ACC112 (cell line): ENCODE data around the gene TSN.
A peak's percentile ranks its signal among the peaks of the same experiment; 100 is the strongest.

Experiments
- H2AFZ ChIP-seq: fragments of 200-600 bp; sonication (generic); one replicate; pipeline ENCODE4 v1.6.0; 2017; ENCODE audit warnings: antibody characterized with exemption, low read length; ENCODE audit not compliant: unreplicated experiment
- H3K27ac ChIP-seq: fragments of 200-600 bp; sonication (generic); 2 replicates; pipeline ENCODE4 v1.5.1; 2014; ENCODE audit warnings: low read depth, mild to moderate bottlenecking, antibody characterized with exemption, low read length, moderate library complexity
- H3K27me3 ChIP-seq: fragments of 200-600 bp; sonication (generic); 2 replicates; pipeline ENCODE4 v1.6.1; 2014; ENCODE audit warnings: mild to moderate bottlenecking, antibody characterized with exemption, low read length, moderate library complexity, mixed read lengths; ENCODE audit not compliant: insufficient read depth
- H3K36me3 ChIP-seq: fragments of 200-600 bp; sonication (generic); 2 replicates; pipeline ENCODE4 v1.6.1; 2016; ENCODE audit warnings: mild to moderate bottlenecking, antibody characterized with exemption, low read length, moderate library complexity, mixed read lengths; ENCODE audit not compliant: insufficient read depth
- H3K4me1 ChIP-seq: fragments of 200-600 bp; sonication (generic); one replicate; pipeline ENCODE4 v1.6.1; 2016; ENCODE audit warnings: low read length, mixed read lengths; ENCODE audit not compliant: insufficient read depth, unreplicated experiment, control insufficient read depth
- H3K4me3 ChIP-seq: fragments of 200-600 bp; sonication (generic); 2 replicates; pipeline ENCODE4 v1.5.1; 2014; ENCODE audit warnings: mild to moderate bottlenecking, low read depth, low read length
- H3K79me2 ChIP-seq: fragments of 200-600 bp; sonication (generic); one replicate; pipeline ENCODE4 v1.6.0; 2016; ENCODE audit warnings: low read length; ENCODE audit not compliant: control insufficient read depth, unreplicated experiment, insufficient read depth

Gene TSN

GRCh38 chr2:121777699-121778058, 22.2 kb downstream of the TSN start:
- H3K4me1 ChIP-seq = peaks cover 23% of the 10 kb centered on the region
- H3K27ac ChIP-seq = no peak overlapping the region
- no peaks in the 10 kb centered on the region for H3K36me3 ChIP-seq
- H3K79me2 ChIP-seq = no peaks in the 10 kb centered on the region
- no peak overlapping the region for H3K4me3 ChIP-seq
- H3K27me3 ChIP-seq = peaks cover 8% of the 10 kb centered on the region
- H2AFZ ChIP-seq = no peak overlapping the region

DNA sequence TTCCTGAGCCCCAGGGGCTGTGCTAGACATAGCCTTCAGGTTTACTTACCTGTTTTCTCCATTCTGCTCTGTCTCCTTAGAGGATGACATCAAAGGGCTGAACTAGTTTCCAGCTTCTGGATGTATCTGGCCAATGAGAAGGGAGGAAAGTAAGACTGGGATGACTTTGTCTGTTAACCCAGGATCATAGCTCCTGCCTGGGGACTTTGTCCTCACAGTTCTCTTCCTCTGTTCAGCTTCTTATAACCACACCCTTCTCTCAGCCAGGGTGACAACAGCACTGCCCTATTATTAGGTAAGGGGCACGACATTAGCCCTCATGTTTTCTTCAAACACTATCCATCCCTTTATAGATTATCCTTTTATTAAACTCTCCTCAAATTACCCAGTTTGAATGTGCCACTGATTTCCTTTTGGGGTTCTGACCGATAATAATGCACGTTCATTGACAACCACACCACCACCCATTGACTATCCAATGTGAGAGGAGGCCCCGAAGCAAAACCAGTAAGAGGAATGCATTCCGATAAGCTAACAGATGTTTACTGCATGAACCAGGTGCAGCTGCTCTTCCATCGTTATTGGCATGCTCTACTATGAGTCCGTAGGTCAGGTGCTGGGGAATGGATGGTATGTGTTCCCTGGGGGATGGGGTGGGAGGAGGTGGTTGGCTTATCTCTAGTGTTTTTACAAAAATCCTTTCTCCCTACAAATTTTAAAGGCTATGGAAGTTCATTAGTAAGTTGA, 23.5 kb downstream of the TSN start:
- H3K27ac ChIP-seq = no peak overlapping the region

GRCh38 chr2:121783180-121783579, 27.7 kb downstream of the TSN start:
- no peaks in the 10 kb centered on the region for H3K36me3 ChIP-seq
- no peak overlapping the region for H2AFZ ChIP-seq
- no peaks in the 10 kb centered on the region for H3K79me2 ChIP-seq
- H3K4me1 ChIP-seq = peaks cover 1% of the 10 kb centered on the region
- H3K27ac ChIP-seq = no peak overlapping the region
- peaks cover 43% of the 10 kb centered on the region for H3K27me3 ChIP-seq
- no peak overlapping the region for H3K4me3 ChIP-seq

More for the DNA sequence above, 23.5 kb downstream of the TSN start:
- Histone ChIP-seq H3K27me3 (peaks cover 20% of the 10 kb centered on the region), H2AFZ (no peak overlapping the region), H3K36me3 (no peaks in the 10 kb centered on the region), H3K4me3 (no peak overlapping the region), H3K4me1 (peaks cover 23% of the 10 kb centered on the region), H3K79me2 (no peaks in the 10 kb centered on the region)

DNA sequence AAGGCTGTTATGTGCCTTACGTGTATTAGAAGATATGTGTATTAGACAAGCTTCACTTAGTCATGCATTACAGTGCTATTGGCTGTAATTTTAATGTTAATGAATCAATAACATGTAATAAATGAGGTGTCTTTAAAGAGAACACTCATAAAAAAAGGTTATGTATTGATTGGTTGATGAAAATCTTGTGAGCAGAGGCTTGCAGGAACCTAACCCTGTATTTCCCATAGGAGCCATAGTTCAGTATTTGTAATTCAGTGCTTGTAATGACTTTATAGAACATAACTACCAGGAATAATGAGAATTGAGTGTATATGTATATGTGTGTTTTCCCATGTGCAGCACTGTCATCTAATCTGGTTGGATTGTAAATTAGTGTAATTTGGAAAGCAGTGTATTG, 33.2 kb downstream of the TSN start:
- H3K27ac ChIP-seq = no peak overlapping the region
- no peak overlapping the region for H3K4me3 ChIP-seq
- no peak overlapping the region for H2AFZ ChIP-seq
- H3K36me3 ChIP-seq = no peaks in the 10 kb centered on the region
- no peaks in the 10 kb centered on the region for H3K79me2 ChIP-seq
- peaks cover 25% of the 10 kb centered on the region for H3K27me3 ChIP-seq
- peaks cover 13% of the 10 kb centered on the region for H3K4me1 ChIP-seq

DNA sequence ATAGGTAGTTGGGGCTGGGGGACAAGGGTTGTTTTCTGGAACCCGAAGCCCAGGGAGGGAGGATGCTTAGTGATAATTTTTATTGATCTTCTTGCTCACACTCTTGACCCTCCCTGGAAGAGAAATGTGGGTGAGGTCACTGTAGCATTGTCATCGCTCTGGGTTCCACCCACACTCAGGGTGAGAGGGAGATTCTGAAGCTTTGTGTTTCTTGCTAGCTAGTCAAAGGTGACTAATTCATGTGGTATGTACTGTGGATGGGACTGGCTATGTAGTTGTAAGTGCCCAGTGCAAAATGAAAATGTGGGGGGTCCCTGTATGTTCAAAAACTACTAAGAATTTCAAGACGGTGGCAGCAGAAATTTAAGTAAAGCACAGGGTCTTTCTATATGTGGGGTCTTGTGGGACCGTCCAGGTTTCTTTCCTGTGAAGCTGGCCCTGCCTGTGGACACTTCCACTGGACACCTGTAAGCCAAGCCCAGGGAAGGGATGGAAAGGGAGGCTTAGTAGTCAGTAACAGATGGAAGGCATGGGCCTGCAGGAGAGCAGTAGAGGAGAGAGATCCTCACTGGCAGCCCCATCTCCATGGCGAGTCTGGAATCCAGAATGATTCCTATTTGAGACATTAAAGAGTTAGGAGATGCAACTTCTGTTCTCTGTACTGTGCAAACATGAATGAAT, 35.0 kb downstream of the TSN start:
- no peaks in the 10 kb centered on the region for H3K79me2 ChIP-seq
- H3K4me1 ChIP-seq = peaks cover 13% of the 10 kb centered on the region
- peaks cover 15% of the 10 kb centered on the region for H3K27me3 ChIP-seq
- no peaks in the 10 kb centered on the region for H3K36me3 ChIP-seq
- peak overlapping the region; percentile 1 for H2AFZ ChIP-seq
- H3K27ac ChIP-seq = no peak overlapping the region
- no peak overlapping the region; the same call in 1 of the 2 replicates for H3K4me3 ChIP-seq

DNA sequence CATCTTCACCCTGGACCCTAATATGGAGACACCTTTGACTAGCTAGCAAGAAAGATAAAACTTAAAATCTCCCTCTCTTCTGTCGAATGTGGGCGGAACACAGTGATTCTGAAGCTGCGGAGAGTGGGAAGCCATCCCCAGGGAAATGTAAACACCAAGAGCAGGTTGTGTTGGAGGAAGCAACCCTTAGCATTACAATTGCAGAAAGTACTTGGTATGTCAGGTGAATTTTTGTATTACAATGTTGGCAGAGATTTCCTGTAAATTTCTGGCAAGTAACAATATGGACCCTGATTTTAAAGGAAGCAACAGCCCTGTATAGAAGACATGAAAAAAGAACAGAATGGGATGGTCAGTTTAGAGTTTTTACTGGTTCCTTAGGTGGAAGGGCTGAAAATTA, 35.8 kb downstream of the TSN start:
- Histone ChIP-seq H3K79me2 (no peaks in the 10 kb centered on the region), H2AFZ (no peak overlapping the region), H3K27ac (no peak overlapping the region), H3K36me3 (no peaks in the 10 kb centered on the region), H3K4me3 (no peak overlapping the region), H3K27me3 (peaks cover 10% of the 10 kb centered on the region; the same call in 1 of the 2 replicates), H3K4me1 (peaks cover 13% of the 10 kb centered on the region)

DNA sequence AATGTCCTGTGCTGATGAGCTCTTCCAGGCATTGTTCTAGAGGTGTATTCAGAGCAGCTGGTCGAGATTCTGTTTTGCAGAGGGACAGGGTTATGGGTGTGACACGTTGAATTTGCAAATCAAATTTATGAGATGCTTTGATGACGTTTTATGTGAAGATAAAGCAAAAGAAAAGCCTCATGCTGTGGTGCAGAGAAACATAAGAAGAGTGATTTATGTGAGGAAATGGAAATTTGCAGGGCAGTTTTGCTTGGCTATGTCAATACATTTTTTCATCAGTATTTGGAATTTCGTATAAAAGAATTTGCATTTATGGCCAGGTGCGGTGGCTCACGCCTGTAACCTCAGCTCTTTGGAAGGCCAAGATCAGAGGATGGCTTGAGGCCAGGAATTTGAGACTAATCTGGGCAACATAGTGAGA, 36.4 kb downstream of the TSN start:
- Histone ChIP-seq H2AFZ (no peak overlapping the region), H3K4me3 (no peak overlapping the region), H3K4me1 (peaks cover 13% of the 10 kb centered on the region), H3K27ac (no peak overlapping the region), H3K36me3 (no peaks in the 10 kb centered on the region), H3K79me2 (no peaks in the 10 kb centered on the region), H3K27me3 (peaks cover 9% of the 10 kb centered on the region)

DNA sequence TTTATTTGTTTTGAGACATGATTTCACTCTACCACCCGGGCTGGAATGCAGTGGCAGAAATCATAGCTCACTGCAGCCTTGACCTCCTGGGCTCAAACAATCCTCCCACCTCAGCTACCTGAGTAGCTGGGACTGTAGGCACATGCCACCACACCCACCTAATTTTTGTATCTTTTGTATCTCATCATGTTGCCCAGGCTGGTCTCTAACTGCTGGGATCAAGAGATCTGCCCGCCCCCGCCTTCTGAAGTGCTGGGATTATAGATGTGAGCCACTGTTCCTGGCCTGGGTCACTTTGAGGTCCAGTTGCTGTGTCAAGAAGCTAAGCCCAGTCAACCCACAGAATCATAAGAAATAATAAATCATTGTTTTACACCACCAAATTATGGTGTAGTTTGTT, 38.4 kb downstream of the TSN start:
- H3K4me1 ChIP-seq = peaks cover 13% of the 10 kb centered on the region
- peaks cover 22% of the 10 kb centered on the region for H3K27me3 ChIP-seq
- no peaks in the 10 kb centered on the region for H3K79me2 ChIP-seq
- no peak overlapping the region for H2AFZ ChIP-seq
- no peak overlapping the region for H3K27ac ChIP-seq
- no peak overlapping the region for H3K4me3 ChIP-seq
- no peaks in the 10 kb centered on the region for H3K36me3 ChIP-seq

DNA sequence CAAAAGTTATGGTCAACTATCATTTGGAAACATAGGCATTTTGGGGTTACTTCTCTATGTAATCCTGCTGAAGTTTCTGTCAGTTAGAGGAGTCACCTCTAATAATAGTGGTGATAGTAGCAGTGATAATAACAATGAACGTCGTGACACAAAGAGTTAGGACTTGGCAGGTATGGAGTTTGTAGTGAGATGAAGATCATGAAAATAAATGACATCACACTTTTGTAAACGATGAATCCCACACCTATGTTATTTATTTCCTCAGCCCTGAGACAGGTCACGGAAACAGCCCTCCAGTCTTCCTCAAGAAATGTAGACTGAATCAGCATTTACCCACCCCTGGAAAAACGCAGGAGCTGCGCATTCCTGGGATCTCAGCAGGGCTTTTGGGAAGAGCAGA, 38.8 kb downstream of the TSN start:
- Histone ChIP-seq H3K79me2 (no peaks in the 10 kb centered on the region), H3K36me3 (no peaks in the 10 kb centered on the region), H3K4me3 (no peak overlapping the region), H2AFZ (no peak overlapping the region), H3K27ac (no peak overlapping the region), H3K27me3 (peaks cover 24% of the 10 kb centered on the region), H3K4me1 (peaks cover 13% of the 10 kb centered on the region)

GRCh38 chr2:121796239-121796638, 40.8 kb downstream of the TSN start:
- no peak overlapping the region for H3K4me3 ChIP-seq
- H3K27me3 ChIP-seq = peaks cover 36% of the 10 kb centered on the region
- no peak overlapping the region for H3K27ac ChIP-seq
- H3K79me2 ChIP-seq = no peaks in the 10 kb centered on the region
- no peak overlapping the region for H2AFZ ChIP-seq
- no peaks in the 10 kb centered on the region for H3K4me1 ChIP-seq
- H3K36me3 ChIP-seq = no peaks in the 10 kb centered on the region

DNA sequence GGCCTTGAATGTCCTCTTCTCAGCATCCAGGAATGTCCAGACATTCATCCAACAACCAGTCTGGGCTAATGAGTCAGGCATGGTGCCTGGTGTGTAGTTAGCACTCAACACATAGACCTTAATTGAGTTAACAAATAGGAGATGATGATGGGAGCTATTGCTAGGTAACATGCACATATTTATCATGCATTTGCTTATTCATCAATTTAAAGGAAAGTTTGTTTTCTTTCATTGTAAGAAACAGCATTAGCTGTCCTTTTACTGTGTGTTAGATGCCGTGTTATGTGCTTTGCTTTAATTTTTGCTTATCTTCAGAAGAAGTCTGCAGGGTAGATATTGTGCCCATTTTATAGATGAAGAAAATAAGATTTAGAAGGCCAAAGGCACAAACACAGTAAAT, 43.2 kb downstream of the TSN start:
- Histone ChIP-seq H3K27me3 (peaks cover 45% of the 10 kb centered on the region), H3K36me3 (no peaks in the 10 kb centered on the region), H3K79me2 (no peaks in the 10 kb centered on the region), H2AFZ (no peak overlapping the region), H3K27ac (no peak overlapping the region), H3K4me3 (no peak overlapping the region), H3K4me1 (no peaks in the 10 kb centered on the region)
